Measurements from ENCODE around the gene LRRC1. TPM values are rescaled to one million over a fixed set of nuclear protein-coding genes. Genes with fewer than 3 reads are reported as not detected.

Gene LRRC1
- total RNA-seq, 1 experiment from 2014 or later, result 10.3 TPM

DNA sequence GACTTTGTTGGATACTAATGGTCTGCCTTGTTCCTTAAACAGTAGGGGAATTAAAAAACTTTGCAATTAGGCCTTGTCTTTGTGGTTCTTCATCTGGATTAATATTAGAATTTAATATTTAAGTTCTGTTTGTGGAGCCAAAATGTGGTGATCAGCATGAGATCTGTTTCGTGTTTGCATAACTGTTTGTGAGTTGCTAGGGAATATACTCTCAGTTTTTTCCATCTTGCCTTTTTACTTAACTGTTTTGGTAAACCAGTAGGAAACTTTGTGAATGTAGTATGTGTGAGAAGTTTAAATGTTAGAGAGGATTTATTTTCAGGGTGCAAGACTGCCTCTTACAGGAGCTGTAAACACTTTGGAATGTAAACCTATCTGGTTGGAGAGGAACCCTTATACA, 35.6 kb downstream of the LRRC1 start:
- Mint-ChIP-seq H3K4me1 (peaks cover 32 to 33% of the 10 kb centered on the region in 2 experiments), H3K9me3 (no peaks in the 10 kb centered on the region), H3K36me3 (ENCODE audit: insufficient read depth in 1 of 3, low read depth in 3 of 3) (no peaks in the 10 kb centered on the region), H3K27ac (peak overlapping the region in 1 of 3 experiments; percentile 91; a peak in 1 of 7 replicates), H3K27me3 (ENCODE audit: low read depth) (no peaks in the 10 kb centered on the region), H3K4me3 (no peak overlapping the region)
- no peak overlapping the region for H2AFZ ChIP-seq (ENCODE audit: low read length)
- H3K4me1 ChIP-seq (ENCODE audit: insufficient read depth, low read length), result peaks cover 10% of the 10 kb centered on the region
- H3K18ac ChIP-seq (ENCODE audit: insufficient read length, low read depth, low read length), result no peak overlapping the region
- no peak overlapping the region for H4K8ac ChIP-seq (replicated peaks; ENCODE audit: insufficient read length, low read depth, low read length)
- no peak overlapping the region for H3K9ac ChIP-seq (ENCODE audit: extremely low read depth, insufficient read length, low read length)
- TF ChIP-seq, protein P1, sequence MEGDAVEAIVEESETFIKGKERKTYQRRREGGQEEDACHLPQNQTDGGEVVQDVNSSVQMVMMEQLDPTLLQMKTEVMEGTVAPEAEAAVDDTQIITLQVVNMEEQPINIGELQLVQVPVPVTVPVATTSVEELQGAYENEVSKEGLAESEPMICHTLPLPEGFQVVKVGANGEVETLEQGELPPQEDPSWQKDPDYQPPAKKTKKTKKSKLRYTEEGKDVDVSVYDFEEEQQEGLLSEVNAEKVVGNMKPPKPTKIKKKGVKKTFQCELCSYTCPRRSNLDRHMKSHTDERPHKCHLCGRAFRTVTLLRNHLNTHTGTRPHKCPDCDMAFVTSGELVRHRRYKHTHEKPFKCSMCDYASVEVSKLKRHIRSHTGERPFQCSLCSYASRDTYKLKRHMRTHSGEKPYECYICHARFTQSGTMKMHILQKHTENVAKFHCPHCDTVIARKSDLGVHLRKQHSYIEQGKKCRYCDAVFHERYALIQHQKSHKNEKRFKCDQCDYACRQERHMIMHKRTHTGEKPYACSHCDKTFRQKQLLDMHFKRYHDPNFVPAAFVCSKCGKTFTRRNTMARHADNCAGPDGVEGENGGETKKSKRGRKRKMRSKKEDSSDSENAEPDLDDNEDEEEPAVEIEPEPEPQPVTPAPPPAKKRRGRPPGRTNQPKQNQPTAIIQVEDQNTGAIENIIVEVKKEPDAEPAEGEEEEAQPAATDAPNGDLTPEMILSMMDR (conservative IDR thresholded peaks at IDR 0.05), result no peak
- no peak overlapping the region for H2BK20ac ChIP-seq (ENCODE audit: low read depth, low read length, poor library complexity, severe bottlenecking)
- no CpG with 5 or more reads among the region's 1 CpG for WGBS (ENCODE audit: extremely low coverage, insufficient read length, low lambda C conversion rate)
- H3K9me3 ChIP-seq (ENCODE audit: control insufficient read depth, low read depth, low read length), result no peaks in the 10 kb centered on the region
- peaks cover 2% of the 10 kb centered on the region for H4K20me1 ChIP-seq (ENCODE audit: control insufficient read depth, insufficient read depth, insufficient read length)
- H2BK120ac ChIP-seq (ENCODE audit: low read depth, low read length, poor library complexity, severe bottlenecking), result no peak overlapping the region
- H3K4ac ChIP-seq (ENCODE audit: low read depth, low read length), result no peak overlapping the region
- H2BK5ac ChIP-seq (ENCODE audit: insufficient read length, low read length), result no peak overlapping the region
- H3K79me1 ChIP-seq (ENCODE audit: insufficient read depth, low read depth, low read length, poor library complexity, severe bottlenecking), result no peaks in the 10 kb centered on the region
- H3T11ph ChIP-seq (ENCODE audit: low read length), result no peak overlapping the region
- no peak overlapping the region for H2AK5ac ChIP-seq (ENCODE audit: insufficient read length, low read length)
- H4K5ac ChIP-seq (ENCODE audit: insufficient read length, low read depth, low read length), result no peak overlapping the region
- no peak overlapping the region for H2BK12ac ChIP-seq (ENCODE audit: insufficient read length, low read depth, low read length)
- H3K27ac ChIP-seq (ENCODE audit: insufficient read length, low read depth, low read length), result no peak overlapping the region
- H3K14ac ChIP-seq (ENCODE audit: insufficient read depth, low read length), result no peak overlapping the region
- no peak overlapping the region for H2BK15ac ChIP-seq (ENCODE audit: low read depth, low read length)
- no peaks in the 10 kb centered on the region for H3K23me2 ChIP-seq (ENCODE audit: insufficient read length, low read depth, low read length, poor library complexity, severe bottlenecking)
- no peak overlapping the region for H3K56ac ChIP-seq (ENCODE audit: insufficient read length, low read depth, low read length)
- DNase-seq, result no peak
- no peak overlapping the region for H3K4me2 ChIP-seq (ENCODE audit: insufficient read depth, insufficient read length, low read length)
- peaks cover 3% of the 10 kb centered on the region; the same call in 1 of the 2 replicates for H3K79me2 ChIP-seq (ENCODE audit: insufficient read depth, low read length)
- H3K27me3 ChIP-seq (ENCODE audit: insufficient read depth, low read length), result no peaks in the 10 kb centered on the region
- no peak overlapping the region for H3K23ac ChIP-seq (ENCODE audit: insufficient read length, low read depth, low read length)
- H4K91ac ChIP-seq (ENCODE audit: insufficient read length, low read depth, low read length), result no peak overlapping the region

Data from H9 (cell line).